NT2/D1 (cell line): ENCODE results near the gene EHD1.
"Not testable (repeated sequence)": the region's sequence is repeated elsewhere in the genome, so short reads cannot be mapped to it uniquely, and the experiment has no call there.

Experiments used
- DNase-seq: peaks from one replicate; pipeline ENCODE4 v3.0.0-alpha.2; 2011; ENCODE audit warnings: low read depth, low spot score
- H3K27me3 ChIP-seq: 2 replicates; pipeline ENCODE4 v1.6.0; 2011; ENCODE audit warnings: mild to moderate bottlenecking; ENCODE audit not compliant: insufficient read length, insufficient read depth
- H3K36me3 ChIP-seq: 2 replicates; pipeline ENCODE4 v1.6.1; 2011; ENCODE audit warnings: mild to moderate bottlenecking, low read length, mixed read lengths; ENCODE audit not compliant: insufficient read depth, insufficient read length
- H3K4me1 ChIP-seq: 2 replicates; pipeline ENCODE4 v1.5.1; 2011; ENCODE audit not compliant: insufficient read depth, insufficient read length
- H3K4me3 ChIP-seq: 2 replicates; pipeline ENCODE4 v1.5.1; 2011; ENCODE audit warnings: low read depth; ENCODE audit not compliant: insufficient read length
- H3K9ac ChIP-seq: 2 replicates; pipeline ENCODE4 v1.6.0; 2011; ENCODE audit warnings: low read depth; ENCODE audit not compliant: insufficient read length
- H3K9me3 ChIP-seq: 2 replicates; pipeline ENCODE4 v1.5.1; 2011; ENCODE audit warnings: mild to moderate bottlenecking, low read length; ENCODE audit not compliant: insufficient read depth
- SUZ12 ChIP-seq: IDR thresholded peaks from 2 replicates; pipeline ENCODE4 v1.6.1; 2011; ENCODE audit not compliant: insufficient read length, insufficient read depth; ENCODE audit errors: extremely low read depth
- YY1 ChIP-seq: IDR thresholded peaks from 2 replicates; pipeline ENCODE4 v1.6.1; 2011; ENCODE audit not compliant: insufficient read length, insufficient read depth
- ZNF274 ChIP-seq: IDR thresholded peaks from 2 replicates; pipeline ENCODE4 v1.6.1; 2011; ENCODE audit warnings: mild to moderate bottlenecking, low read depth, low read length

EHD1 gene

DNA sequence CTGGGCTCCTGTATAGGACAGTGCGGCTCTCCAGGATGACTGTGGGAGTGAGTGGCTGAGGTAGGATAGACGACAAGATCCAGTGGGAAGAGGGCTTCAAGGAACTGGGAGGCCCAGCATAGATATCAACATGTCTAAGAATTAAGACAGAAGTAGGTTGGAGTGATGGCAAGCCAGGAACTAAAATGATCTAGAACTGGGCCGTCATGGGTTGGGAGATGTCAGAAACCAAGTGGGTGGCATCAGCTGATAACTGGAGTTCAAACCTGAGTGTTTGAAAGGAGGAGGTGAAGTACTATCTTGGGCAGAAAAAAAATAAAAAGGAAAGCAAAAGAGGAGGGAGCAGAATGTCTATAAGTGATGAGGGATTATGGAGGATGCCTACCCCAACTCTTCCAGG, 60.9 kb downstream of the EHD1 start:
- Histone ChIP-seq H3K4me1 (peaks cover 10% of the 10 kb centered on the region), H3K27me3 (no peaks in the 10 kb centered on the region), H3K36me3 (no peaks in the 10 kb centered on the region), H3K9ac (no peak overlapping the region), H3K9me3 (no peaks in the 10 kb centered on the region), H3K4me3 (no peak overlapping the region)
- TF ChIP-seq SUZ12, result no peak
- TF ChIP-seq YY1, result no peak
- no peak for TF ChIP-seq ZNF274
- no peak for DNase-seq

DNA sequence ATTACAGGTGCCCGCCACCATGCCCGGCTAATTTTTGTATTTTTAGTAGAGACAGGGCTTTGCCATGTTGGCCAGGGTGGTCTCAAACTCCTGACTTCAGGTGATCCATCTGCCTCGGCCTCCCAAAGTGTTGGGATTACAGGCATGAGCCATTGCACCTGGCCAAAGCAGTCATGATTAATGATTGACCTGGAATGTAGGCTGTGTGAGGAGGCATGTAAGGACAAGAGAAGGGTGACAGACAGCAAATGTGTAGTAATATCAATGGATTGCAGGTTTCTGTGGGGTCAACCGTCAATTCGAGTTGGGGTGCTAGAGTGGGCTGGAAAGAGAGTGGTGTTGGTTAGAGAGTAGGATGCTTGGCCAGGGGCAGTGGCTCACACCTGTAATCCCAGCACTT, 63.0 kb downstream of the EHD1 start:
- not testable (repeated sequence) for H3K4me3 ChIP-seq, H3K36me3 ChIP-seq, H3K9ac ChIP-seq, H3K9me3 ChIP-seq, DNase-seq, H3K4me1 ChIP-seq, H3K27me3 ChIP-seq

- TF ChIP-seq SUZ12, result no peak
- TF ChIP-seq ZNF274, result no peak
- no peak for TF ChIP-seq YY1
- H3K27me3 ChIP-seq, result no peaks in the 10 kb centered on the region
- no peaks in the 10 kb centered on the region for H3K36me3 ChIP-seq
- peaks cover 5% of the 10 kb centered on the region for H3K4me1 ChIP-seq
- DNase-seq, result no peak
- H3K9me3 ChIP-seq, result no peaks in the 10 kb centered on the region
- H3K4me3 ChIP-seq, result no peak overlapping the region
- no peak overlapping the region for H3K9ac ChIP-seq
Observed at GRCh38 chr11:64814712-64815187, 63.7 kb downstream of the EHD1 start.

DNA sequence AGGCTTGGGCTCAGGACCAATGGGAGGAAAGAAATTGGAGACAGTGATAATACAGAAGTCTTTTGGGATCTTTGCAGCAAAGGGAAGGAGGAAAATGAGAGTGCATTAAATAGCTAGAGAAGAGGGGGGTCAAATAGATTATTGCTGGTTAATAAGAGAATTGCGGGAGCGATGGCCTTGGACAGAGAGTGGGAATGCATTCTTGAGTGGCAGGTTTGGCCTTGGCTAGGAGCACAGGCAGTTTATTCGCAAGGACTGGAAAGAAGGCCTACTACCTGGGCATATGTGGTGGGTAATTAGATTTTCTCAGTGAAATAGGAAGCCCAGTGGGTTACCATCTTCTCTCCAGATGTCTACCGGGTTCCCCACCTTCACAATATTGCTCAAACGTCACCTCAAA, 64.6 kb downstream of the EHD1 start:
- Histone ChIP-seq H3K4me1 (peaks cover 5% of the 10 kb centered on the region), H3K27me3 (no peaks in the 10 kb centered on the region), H3K36me3 (peaks cover 5% of the 10 kb centered on the region), H3K9ac (no peak overlapping the region), H3K4me3 (no peak overlapping the region), H3K9me3 (no peaks in the 10 kb centered on the region)
- TF ChIP-seq ZNF274, result no peak
- TF ChIP-seq SUZ12, result no peak
- no peak for TF ChIP-seq YY1
- DNase-seq, result no peak

- peak overlapping the region; percentile 14 for H3K9ac ChIP-seq
- no peaks in the 10 kb centered on the region for H3K9me3 ChIP-seq
- peak overlapping the region; percentile 31 for H3K4me3 ChIP-seq
- peaks cover 31% of the 10 kb centered on the region for H3K36me3 ChIP-seq
- no peaks in the 10 kb centered on the region for H3K27me3 ChIP-seq
- DNase-seq, result no peak
- H3K4me1 ChIP-seq, result peaks cover 5% of the 10 kb centered on the region
- TF ChIP-seq ZNF274, result no peak
- TF ChIP-seq SUZ12, result no peak
- no peak for TF ChIP-seq YY1
Observed at GRCh38 chr11:64810891-64811272, 67.5 kb downstream of the EHD1 start.

DNA sequence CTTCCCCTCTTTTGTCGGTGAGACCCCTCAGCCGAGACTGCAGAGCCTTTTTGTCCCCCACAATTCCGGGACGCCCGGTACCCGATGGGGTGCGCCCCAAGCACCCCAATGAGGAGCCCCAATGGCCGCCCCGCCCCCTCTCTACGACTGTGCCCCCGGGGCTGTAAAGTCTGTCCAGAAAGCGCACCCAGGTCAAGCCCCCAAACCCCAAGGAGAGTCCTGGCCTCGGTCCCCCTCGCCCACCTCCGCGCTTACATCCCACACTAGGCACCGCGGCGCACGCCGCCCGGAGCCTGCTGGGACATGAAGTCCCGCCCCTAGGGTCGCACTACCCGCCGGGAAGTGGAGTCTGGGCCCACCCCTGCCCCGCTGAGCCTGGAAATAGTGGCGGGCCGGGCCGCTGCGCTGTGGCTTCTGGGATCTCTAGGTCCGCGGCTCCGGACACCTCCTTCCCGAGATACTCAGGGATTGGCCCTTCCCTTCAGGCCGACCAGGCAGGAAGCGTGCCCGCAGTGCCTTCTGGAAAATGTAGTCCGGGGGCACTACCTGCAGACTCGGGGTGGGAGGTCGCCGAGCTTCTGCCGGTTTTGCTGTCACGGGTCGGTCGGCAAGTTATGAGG, 68.0 kb downstream of the EHD1 start, which contains the start of gene MEN1:
MEN1 (minus strand) TSS at position 281 of the 620 bp plus-strand sequence. CDS start 442 bp downstream, outside the sequence.
- peak; percentile 99 for DNase-seq
- Histone ChIP-seq H3K4me1 (peaks cover 5% of the 10 kb centered on the region), H3K9me3 (no peaks in the 10 kb centered on the region), H3K9ac (peak within 1 kb of the TSS; percentile 86), H3K36me3 (peaks cover 36% of the 10 kb centered on the region), H3K27me3 (no peaks in the 10 kb centered on the region), H3K4me3 (peak within 1 kb of the TSS; percentile 79)
- TF ChIP-seq SUZ12 (no peak), YY1 (no peak), ZNF274 (no peak)

DNA sequence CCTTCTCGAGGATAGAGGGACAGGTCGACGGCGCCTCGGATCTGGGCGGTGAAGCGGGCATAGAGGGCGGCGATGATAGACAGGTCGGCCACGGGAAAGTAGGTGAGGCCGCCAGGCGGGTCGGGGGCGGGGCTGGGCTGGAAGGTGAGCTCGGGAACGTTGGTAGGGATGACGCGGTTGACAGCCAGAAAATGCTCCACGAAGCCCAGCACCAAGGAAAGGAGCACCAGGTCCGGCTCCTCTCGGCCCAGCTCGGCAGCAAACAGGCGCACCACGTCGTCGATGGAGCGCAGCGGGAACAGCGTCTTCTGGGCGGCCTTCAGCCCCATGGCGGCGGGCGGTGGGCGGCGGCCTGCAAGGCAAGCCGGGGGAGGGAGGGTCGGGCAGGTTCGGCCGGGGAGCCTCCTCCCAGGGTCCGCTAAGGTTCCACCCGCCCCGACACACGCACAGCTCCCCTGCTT, 68.6 kb downstream of the EHD1 start:
- no peak for DNase-seq
- Histone ChIP-seq H3K9ac (peak overlapping the region; percentile 86), H3K27me3 (no peaks in the 10 kb centered on the region), H3K4me3 (peak overlapping the region; percentile 79), H3K36me3 (peaks cover 42% of the 10 kb centered on the region), H3K4me1 (peaks cover 5% of the 10 kb centered on the region), H3K9me3 (no peaks in the 10 kb centered on the region)
- TF ChIP-seq SUZ12 (no peak), ZNF274 (no peak), YY1 (no peak)

- Histone ChIP-seq H3K9ac (no peak overlapping the region), H3K9me3 (no peaks in the 10 kb centered on the region), H3K4me3 (no peak overlapping the region), H3K4me1 (peaks cover 25% of the 10 kb centered on the region), H3K36me3 (peaks cover 52% of the 10 kb centered on the region), H3K27me3 (no peaks in the 10 kb centered on the region)
- TF ChIP-seq SUZ12 (no peak), YY1 (no peak), ZNF274 (no peak)
- no peak for DNase-seq
Observed at GRCh38 chr11:64805481-64805880, 72.9 kb downstream of the EHD1 start.
